Measurements from ENCODE around the gene MTF1. TPM values are rescaled to one million over a fixed set of nuclear protein-coding genes. Genes with fewer than 3 reads are reported as not detected.

The MTF1 gene
- total RNA-seq, 1 donor from 2014 or later: 18.6 TPM

DNA sequence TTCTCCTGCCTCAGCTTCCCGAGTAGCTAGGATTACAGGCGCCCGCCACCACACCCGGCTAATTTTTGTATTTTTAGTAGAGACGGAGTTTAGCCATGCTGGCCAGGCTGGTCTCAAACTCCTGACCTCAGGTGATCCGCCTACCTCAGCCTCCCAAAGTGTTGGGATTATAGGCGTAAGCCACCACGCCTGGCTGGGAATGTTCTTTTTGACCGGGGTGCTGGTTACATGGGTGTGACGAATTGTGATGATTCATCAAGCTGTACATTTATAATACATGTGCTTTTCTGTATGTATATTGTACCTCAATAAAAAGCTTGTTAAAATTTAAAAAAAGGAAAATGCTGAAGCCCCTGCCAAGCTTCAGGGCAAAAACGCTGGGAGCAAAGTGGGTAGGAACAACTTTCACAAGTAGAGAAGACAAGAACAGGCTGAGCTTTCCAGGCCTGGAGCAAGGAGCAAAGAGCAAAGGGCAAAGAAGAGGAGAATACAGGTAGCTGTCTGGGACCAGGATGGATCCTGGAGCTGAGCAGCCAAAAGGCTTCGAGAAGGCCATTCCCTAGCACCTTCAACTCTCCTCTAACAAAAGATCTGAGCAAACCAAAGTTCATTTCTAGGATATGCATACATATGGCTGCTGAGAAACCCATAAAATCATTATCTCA lies 30.9 kb downstream of the MTF1 start:
- DNase-seq (ENCODE audit: low spot score): no peak

- no peak for DNase-seq (ENCODE audit: low spot score)
Observed at GRCh38 chr1:37825506-37825905, 33.9 kb downstream of the MTF1 start.

- no peak for DNase-seq (ENCODE audit: low spot score)
Observed at GRCh38 chr1:37824001-37824400, 35.4 kb downstream of the MTF1 start.

GRCh38 chr1:37822906-37823815 lies 36.2 kb downstream of the MTF1 start:
- DNase-seq (ENCODE audit: low spot score): no peak

GRCh38 chr1:37821481-37821880 lies 37.9 kb downstream of the MTF1 start:
- DNase-seq (ENCODE audit: low spot score): no peak

- DNase-seq (ENCODE audit: low spot score): peak; percentile 47
Observed at GRCh38 chr1:37817481-37817880, 41.9 kb downstream of the MTF1 start.

- DNase-seq (ENCODE audit: low spot score): no peak
Observed at GRCh38 chr1:37814252-37814651, 45.1 kb downstream of the MTF1 start.

GRCh38 chr1:37813529-37814145 lies 45.8 kb downstream of the MTF1 start:
- no peak for DNase-seq (ENCODE audit: low spot score)

DNA sequence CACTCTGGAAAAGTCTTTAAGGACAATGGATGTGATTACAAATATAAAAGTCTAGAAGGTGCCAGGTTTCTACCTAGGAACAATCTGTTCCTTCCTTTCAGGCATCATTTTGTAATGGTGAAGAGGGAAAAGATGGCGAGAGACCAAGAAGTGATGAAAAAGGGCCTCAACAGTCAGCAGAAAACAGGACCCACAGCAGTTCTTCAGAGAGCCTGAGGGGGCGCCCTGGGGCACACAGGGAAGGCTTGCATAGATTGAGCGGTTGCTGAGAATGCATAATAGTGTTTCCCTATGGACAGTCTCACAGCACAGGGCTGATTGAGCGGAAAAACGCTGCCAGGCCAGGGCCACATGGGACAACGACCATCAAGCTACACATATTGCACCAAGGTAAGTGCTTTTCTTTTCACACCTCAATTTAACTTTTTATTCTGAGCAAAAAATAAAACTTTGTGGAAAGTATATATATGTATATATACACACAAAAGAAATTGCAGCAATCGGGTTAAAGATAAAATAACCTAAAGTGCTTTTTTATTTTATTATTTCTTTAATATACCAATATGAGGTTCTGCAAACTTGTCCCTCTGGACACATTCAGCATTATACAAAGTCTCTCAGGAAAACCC lies 48.3 kb downstream of the MTF1 start:
- peak; percentile 44 for DNase-seq (ENCODE audit: low spot score)

- DNase-seq (ENCODE audit: low spot score): no peak
Observed at GRCh38 chr1:37809942-37810341, 49.5 kb downstream of the MTF1 start.

DNA sequence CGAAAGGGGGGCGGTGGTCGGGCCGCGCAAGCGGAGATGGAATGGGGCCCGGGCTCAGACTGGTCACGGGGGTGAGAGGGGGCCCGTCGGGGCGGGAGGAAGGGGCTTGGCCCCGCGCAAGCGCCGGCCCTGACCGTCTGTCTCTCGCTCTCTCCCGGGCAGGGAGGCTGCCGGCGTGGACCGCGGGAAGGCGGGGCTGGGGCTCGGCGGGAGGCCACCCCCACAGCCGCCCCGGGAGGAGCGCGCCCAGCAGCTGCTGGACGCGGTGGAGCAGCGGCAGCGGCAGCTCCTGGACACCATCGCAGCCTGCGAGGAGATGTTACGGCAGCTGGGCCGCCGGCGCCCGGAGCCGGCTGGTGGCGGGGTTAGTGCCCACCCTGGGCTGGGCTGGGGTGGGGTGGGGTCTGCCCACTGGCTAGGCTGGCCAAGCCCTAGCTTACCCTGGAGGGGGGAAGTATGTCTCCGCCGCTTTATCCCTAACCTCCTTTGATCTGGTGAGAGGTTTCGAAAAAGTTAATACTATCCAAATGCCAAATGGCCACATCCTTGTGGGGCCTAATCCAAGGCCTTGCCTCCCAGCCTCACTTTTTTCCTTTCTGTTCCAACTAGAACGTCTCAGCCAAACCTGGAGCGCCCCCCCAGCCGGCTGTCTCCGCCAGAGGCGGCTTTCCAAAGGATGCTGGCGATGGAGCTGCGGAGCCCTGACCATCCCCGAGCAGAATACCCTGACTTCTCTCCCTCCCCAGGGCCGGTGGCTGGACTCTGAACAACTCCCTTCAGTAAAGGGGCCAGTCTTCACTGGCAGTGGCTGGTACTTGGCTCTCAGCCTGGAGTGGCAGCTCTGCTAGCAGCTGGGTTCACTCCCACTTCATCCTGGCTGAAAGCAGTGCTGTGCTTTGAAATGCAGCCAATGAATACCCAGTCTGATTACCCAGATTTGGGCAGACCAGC lies 50.7 kb downstream of the MTF1 start:
- peak; percentile 30 for DNase-seq (ENCODE audit: low spot score)

DNA sequence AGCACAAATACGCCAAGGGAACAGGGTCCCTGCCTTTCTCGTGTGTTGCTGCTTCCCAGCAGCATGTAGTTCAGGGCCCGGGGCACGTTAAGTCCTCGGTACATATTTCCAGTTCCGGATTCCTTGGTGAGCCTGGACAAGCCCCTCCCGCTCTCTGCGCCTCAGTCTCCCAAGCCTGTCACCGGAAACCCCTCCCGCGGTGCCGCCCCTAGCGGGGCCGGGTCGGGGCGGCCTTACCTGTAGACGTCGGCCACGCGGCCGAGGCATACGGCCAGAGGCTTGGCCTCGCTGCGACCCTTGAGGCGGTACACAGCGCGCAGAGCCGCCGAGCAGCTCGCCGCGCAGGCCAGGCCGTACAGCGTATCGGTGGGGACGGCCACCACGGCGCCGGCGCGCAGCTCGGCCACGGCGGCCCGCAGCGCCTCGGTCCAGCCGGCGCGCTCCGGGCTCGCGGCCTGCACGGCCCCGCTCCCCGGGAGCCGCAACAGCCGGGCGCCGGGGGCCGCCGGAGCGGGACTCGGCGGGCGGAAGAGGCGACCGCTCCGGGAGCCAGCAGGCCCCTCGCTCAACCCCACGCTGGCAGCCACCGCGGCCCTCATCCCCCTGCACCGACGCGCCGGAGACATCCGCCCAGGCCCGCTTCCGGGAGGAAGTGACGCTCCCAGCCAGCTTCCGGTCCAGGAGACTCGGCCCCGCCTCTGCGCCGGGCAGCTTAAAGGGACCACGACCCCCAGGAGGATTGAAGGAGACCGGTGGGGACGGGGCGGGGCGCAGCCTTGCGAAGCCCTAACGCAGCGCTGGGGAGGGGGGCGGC lies 51.6 kb downstream of the MTF1 start, which contains the start of the genes C1orf122 and YRDC:
C1orf122 (plus strand) TSS at position 236 of the 814 bp plus-strand sequence. CDS start 615 bp downstream, outside the sequence.
YRDC (minus strand) TSS at position 654 of the 814 bp plus-strand sequence; CDS start at position 626, 28 bp downstream.
- DNase-seq (ENCODE audit: low spot score): peak; percentile 94

DNA sequence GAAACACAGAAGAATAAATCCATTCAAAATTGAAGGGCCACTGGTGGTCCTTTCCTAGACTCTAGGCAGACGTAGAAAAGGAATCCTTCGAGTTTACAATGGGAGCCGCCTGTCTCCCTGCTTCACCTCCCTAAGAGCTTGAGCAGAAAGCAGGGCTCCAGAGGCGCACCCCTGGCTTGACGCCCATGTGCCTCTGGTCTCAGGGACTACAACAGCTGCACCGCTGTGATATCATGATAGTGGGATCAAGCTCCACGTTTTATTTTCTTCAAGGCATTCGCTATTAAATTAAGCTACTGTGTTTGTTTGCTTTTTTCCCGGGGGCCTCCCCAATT lies 52.2 kb downstream of the MTF1 start:
- DNase-seq (ENCODE audit: low spot score): no peak

- no peak for DNase-seq (ENCODE audit: low spot score)
Observed at GRCh38 chr1:37802439-37802838, 57.0 kb downstream of the MTF1 start.

GRCh38 chr1:37797750-37798345 lies 61.5 kb downstream of the MTF1 start:
- DNase-seq (ENCODE audit: low spot score): no peak

DNA sequence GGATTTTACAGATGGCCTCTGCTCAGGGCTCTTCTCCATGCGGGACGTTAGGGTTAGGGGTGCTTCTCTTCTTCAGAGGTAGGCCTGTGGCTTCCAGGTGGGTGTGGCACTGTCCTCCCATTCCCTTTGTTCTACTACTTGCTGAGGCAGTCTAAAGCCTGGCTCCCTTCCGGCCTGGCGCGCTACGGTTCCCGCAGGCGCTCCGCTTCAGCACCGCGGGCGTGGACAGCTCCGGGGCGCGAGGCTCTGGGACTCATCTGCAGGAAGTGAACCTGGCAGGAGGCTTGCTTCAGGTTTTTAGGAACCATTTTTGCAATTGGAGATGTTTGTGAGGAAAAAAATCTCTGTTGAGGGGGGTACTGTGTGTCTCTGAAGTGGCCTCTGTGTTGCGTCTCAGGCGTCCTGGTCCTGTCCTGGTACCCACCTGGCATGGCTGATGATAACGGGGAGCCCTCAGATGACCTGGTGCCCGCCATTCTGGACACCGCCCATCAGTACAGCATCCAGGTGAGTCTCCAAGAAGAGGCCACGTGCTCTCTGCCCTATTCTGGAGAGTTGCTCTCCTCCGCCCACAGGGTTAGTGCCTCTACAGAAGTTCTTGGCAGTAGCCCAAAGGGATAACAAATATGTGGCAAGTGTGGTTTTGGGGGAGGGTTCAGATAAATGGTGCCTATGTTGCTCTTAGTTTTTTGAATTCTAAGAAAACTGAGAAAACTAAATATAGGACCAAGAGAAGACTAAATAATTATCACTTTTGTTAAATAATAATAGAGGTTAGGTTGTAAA lies 63.9 kb downstream of the MTF1 start:
- peak; percentile 58 for DNase-seq (ENCODE audit: low spot score)

DNA sequence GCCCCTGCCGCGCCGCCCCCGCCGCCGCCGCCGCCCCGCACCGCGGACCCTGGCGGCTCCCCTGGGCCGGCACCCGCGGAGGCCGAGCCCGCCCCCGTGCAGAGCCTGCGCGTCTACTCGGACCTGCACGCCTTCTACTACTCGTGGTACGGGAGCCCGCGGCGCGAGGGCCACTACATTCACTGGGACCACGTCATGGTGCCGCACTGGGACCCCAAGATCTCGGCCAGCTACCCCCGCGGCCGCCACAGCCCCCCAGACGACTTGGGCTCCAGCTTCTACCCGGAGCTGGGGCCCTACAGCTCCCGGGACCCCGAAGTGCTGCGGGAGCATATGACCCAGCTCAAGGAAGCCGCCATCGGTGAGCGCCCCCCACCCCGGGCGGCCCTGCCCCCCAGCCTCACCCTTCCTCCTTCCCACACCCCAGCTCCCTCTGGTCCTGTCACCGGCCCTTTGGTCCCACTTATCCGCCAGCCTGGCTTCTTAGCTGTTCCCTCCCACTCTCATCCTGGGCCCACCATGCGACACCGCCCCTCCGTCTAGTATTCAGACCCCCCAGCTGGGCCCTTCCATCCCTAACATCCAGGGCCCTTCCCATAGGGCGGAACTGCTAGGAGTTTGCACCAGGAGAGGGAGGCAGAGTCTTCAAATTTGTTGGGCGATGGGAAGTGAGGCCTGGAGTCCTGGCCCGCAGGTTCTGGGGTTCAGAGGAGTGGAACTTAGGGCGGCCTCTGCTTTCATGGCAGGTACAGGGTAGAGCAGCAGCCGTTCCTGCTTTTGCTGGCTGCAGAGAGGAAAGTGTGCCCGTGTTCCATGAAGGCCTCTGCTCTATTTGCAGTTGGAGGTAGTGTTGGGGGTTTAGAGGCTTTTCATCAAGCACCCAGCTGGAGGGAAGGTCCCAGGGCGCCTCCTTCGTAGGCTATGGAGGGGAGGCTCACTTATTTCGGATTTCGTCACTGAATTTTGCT lies 64.7 kb downstream of the MTF1 start:
- DNase-seq (ENCODE audit: low spot score): no peak

All from mucosa of gallbladder (tissue), 1 donor.